CD4-positive, alpha-beta T cell treated with Interleukin-6 at 100 ng/mL for 8 hours (primary cell): ENCODE data around the gene CPEB3.

Experiments
- DNase-seq: peaks from one replicate; pipeline ENCODE4 v3.0.0-alpha.2; 2020; ENCODE audit warnings: mixed read lengths, low spot score

CPEB3 gene

GRCh38 chr10:92213049-92213448 lies 77.8 kb downstream of the CPEB3 start:
- no peak for DNase-seq

GRCh38 chr10:92208736-92209135 lies 82.1 kb downstream of the CPEB3 start:
- DNase-seq: no peak

DNA sequence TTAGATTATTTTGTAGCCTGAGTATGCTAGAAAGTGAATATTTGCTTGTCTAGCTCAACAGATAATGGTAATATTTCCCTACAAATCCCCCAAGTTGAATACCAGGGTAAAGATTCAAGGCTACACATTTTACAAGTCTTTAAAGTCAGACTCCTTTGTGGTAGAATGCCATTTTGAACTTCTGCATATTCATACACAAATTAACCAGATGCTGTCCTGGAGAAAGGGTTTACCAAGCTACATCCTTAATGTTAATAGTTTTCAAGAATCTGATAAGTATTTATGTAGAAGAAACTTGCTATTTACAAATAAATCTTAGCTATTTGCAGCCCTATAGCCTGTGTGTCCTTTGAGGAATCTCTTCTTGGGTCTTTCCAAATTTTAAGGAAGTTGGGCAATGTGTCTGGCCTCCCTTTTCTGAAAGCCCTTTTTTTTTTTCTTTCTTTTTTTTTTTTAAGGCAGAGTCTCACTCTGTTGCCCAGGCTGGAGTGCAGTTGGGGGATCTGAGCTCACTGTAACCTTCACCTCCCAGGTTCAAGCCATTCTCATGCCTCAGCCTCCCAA lies 82.6 kb downstream of the CPEB3 start:
- no peak for DNase-seq

GRCh38 chr10:92207061-92207460 lies 83.8 kb downstream of the CPEB3 start:
- DNase-seq: no peak

GRCh38 chr10:92203919-92204623 lies 86.8 kb downstream of the CPEB3 start:
- DNase-seq: no peak

GRCh38 chr10:92202536-92202935 lies 88.3 kb downstream of the CPEB3 start:
- DNase-seq: no peak

DNA sequence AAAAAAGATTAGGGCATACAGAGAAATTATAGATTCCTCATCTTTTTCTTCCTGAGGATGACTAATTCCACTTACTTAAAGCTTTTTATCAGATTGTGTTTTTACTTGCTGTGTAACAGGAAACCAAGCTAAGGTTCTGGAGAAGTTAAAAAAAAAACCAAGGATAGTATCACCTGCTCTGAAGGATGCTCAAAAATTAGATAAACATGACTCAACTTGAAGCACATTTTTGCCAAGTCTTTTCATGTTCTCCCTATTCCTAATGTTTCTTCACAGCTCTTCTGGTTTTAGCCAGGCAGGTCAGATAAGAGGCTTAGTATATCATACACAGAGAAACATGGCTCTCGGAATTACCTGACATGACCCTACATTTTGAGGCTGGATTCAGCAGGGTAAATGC lies 90.3 kb downstream of the CPEB3 start:
- no peak for DNase-seq

- no peak for DNase-seq
These were observed 103.8 kb downstream of the CPEB3 start for GRCh38 chr10:92187101-92187500.

GRCh38 chr10:92184977-92185376 lies 105.9 kb downstream of the CPEB3 start:
- DNase-seq: no peak

GRCh38 chr10:92183199-92183598 lies 107.7 kb downstream of the CPEB3 start:
- no peak for DNase-seq

DNA sequence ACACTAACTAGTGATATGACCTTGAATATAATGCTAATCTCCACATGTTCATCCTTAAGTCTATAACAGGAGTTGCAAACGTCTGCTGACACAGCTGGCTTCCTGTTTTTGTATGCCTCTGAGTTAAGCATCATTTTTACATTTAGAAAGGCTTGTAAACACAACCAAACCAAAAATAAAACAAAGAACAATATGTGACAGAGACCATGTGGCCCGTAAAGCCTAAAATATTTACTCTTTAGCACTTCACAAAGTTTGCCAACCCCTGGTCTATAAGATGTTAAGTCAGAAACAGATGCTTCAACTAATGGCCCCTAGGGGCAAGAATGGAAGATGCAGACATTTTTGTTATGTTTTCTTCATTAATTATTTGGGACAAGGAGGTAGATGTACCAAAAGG lies 109.3 kb downstream of the CPEB3 start:
- DNase-seq: no peak

DNA sequence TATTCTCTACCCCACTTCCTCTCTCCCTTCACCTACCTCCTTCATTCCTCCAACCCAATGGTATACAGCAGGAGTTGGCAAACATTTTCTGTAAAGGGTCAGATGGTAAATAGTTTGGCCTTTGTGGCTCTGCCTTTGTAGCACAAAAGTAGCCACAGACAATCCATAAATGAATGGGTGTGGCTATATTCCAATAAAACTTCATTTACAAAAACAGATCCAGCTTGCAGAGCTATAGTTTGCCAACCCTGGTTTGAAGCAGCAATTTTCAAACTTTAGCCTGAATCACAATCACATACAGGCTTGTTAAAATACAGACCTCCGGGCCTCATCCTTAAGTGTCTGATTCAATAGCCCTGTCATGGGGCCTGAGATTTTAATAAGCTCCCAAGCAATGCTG lies 110.5 kb downstream of the CPEB3 start:
- no peak for DNase-seq

DNA sequence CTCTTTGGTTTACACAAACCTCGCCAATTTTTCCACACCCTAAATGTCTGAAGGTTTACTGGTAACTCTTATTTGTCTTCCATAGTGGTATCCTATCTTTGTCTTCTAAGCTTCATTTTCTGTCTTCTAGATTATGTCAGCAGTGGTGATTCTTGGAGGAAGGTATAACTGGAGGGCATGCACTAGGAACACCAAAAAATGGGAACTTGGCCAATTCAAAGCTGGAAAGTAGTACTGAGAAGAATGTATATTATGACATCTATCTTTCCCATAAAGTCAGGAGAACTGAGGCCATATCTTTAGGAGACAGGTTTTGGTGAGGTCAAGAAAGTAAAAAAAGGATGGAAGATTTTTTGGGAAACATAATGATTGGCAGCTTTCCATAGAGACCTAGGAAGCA lies 113.3 kb downstream of the CPEB3 start:
- no peak for DNase-seq

- DNase-seq: no peak
These were observed 115.7 kb downstream of the CPEB3 start for GRCh38 chr10:92175164-92175563.

DNA sequence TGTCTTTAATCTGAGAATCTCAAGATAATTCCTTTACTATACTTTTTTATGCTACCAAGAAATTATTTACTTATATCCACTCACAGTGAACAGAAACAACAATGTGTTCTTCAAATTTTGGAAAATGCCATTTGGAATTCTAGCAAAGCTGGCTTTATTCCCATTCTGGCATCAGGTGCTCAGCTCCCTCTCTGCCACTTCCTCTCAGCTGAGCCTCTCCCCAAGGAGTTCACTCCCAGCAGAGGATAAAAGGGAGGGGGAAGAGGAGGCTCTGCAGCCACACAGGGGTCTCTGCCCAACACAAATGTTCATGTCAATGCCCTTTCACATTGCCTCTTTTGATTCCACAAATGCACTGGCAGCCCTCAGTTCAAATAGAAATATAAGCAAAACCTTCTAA lies 116.9 kb downstream of the CPEB3 start:
- DNase-seq: no peak

DNA sequence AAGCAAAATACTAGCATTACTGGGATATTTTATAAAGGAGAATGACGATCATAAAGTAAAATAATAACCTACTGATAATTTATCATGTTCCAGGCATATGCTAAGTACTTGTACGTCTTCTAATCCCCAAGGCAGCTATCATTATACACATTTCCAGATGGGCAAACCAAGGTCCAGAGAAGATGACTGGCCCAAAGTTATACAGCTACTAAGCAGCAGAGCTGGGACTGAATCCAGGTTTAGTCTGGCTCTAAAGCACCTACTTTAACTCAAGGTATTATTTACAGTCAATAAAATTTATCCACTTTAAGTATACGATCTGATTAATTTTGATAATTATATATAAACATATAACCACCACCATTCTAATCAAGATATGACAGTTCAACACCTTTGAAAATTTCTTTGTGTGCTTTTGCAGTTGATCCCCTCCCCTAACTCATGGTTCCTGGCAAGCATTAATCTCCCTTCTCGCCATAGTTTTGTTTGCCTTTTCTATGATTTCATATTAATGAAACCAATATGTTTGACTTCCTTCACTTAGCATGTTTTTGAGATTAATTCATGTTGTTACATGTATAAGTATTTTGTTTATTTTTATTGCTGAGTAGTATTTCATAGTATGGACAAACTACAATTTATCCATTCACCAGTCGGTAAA lies 126.7 kb downstream of the CPEB3 start:
- no peak for DNase-seq

- DNase-seq: no peak
These were observed 128.3 kb downstream of the CPEB3 start for GRCh38 chr10:92162541-92162940.

DNA sequence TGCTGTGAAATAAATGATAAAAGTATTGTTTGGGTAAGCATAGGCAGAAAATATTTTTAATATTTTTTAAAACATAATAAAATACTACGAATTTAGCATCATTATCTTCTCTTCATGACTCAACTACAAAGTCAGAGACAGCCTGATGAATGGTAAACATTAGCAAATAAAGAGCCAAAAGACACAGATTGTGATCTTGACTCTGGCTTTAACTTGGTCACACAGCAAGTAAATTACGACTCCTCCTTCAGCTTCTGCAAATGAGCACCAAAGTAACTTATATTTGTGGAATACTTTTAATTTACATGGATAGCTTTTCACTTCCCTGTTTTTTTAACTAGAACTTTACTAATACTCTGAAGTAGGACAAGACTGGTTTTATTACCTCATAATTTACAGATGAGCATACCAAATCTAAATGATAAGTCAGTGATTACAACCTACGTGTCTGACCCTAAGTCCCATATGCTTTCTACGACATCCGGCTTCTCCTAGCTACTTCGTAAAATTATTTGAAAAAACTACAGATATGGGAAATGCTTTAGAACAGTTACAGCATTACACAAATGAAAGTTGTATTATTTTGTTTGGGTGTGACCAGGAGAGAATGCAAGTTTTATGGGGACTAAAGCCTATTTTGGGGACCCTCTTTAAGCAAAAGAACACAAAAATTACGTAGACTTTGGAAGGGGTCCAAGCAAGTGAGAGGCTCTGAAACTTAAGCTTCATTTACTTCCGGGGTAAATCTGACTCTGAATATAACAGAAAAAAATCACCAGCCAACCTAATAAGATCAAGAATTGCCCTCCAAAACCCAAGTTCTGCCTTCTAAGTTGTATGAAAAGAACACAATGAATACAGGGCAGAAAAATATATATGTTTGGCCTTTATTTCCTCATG lies 133.8 kb downstream of the CPEB3 start:
- no peak for DNase-seq

DNA sequence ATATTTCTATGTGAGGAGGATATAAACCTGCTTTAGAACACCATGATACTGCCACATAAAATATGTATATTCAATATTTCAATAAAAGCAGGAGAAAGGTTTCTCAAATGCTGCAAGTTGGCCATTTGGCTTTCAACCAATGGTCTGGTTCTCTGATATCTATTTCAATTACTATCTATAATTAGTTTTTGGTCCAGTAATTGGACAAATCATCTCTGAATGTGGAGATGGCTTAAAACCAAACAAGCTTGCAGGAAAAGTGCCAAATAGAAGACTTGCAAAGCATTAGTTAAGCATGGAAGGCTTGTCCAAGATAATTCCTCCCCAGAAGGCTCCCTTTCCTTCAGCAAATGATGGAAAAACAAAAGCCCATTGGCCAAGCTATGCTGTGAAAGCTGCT lies 140.1 kb downstream of the CPEB3 start:
- no peak for DNase-seq

- DNase-seq: no peak
These were observed 141.6 kb downstream of the CPEB3 start for GRCh38 chr10:92149261-92149660.

GRCh38 chr10:92146781-92147180 lies 144.1 kb downstream of the CPEB3 start:
- DNase-seq: no peak

DNA sequence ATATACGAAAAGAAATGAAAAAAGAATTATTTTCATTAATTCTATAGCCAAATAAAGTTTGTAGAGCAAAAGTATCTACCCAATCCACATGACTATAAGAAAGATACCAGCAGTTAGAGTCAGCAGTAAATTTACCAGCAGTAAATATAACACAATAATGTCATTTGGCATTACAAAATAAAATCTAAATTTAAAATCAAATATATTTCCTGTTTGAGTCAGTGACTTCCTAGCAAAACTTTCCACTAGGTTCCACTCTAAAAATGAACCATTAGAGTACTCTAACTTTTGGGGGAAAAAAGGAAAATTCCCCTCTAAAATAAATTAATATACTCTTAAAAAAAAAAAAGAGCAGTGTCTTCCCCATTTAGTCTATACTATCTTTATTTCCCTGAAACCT lies 144.8 kb downstream of the CPEB3 start:
- DNase-seq: no peak

DNA sequence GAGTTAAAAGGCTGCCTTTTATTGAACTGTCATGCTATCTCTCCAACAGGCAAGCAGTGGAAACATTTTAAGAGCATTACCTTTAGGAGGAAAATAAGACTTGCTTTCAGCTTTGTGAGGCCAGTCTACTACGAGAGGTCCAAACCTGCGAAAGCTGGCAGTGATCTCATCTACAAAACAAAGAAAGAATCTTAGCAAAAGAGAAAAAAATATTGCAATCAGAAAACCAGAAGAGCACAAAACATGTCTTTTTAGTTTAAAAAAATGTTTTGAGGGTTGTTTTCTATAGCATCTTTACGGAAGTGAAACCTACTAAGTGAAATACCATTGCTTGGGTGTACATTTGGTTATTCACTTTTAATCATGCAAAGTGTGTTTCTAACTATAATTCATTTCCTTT lies 147.9 kb downstream of the CPEB3 start:
- DNase-seq: no peak
